HCT116 (cell line): ENCODE results near the gene SEPTIN12. TPM values are rescaled to one million over a fixed set of nuclear protein-coding genes. Genes with fewer than 3 reads are reported as not detected.

Source experiments
- ATAC-seq: fragments of 200-7000 bp; cut with Tn5 transposase; 2 replicates; pipeline ENCODE4 v1.9.1; 2020; ENCODE audit warnings: mild to moderate bottlenecking, moderate library complexity
- BruUV-seq: library from RNA; stranded (reverse); fragments of 400-500 nt; replicated peaks from 2 replicates; lab custom pipeline; 2021; lab: Mats Ljungman, UMichigan
- CTCF ChIA-PET: fragments of 300-600 bp; sonication (Branson Sonifier 250); formaldehyde crosslinking; loops from one replicate; lab custom pipeline; 2021; ENCODE audit warnings: antibody characterized with exemption; lab: Charles Lee
- POLR2A ChIA-PET: fragments of 300-600, 350-600 bp; sonication (Branson Sonifier 250); formaldehyde crosslinking; loops from one replicate; lab custom pipeline; 2021; ENCODE audit warnings: antibody characterized with exemption; lab: Charles Lee
- RAD21 ChIA-PET, 2 experiments: fragments of 300-600 bp; sonication (Branson Sonifier 250); formaldehyde crosslinking; loops; one replicate each; lab custom pipeline; 2023; ENCODE audit warnings: low total read pairs in 2 of 2; ENCODE audit not compliant: uncharacterized antibody in 2 of 2, unreplicated experiment in 2 of 2, low non-redundant PET in 1 of 2; lab: Charles Lee
- DNase-seq: peaks from one replicate; pipeline ENCODE4 v3.0.0-alpha.2; 2010; ENCODE audit warnings: low read depth, low spot score
- H2AFZ ChIP-seq: fragments of 200-600 bp; shearing (Covaris generic), sonication (generic); 2 replicates; pipeline ENCODE4 v1.6.1; 2017; ENCODE audit warnings: low read depth, mixed run types, mixed read lengths, antibody characterized with exemption, low read length; ENCODE audit not compliant: poor library complexity, severe bottlenecking
- H3K27ac ChIP-seq: 2 replicates; pipeline ENCODE4 v1.5.1; 2012; ENCODE audit warnings: low read depth, low read length
- H3K27me3 ChIP-seq: fragments of 200-600 bp; sonication (generic); 2 replicates; pipeline ENCODE4 v1.6.1; 2016; ENCODE audit warnings: mixed run types, low read length, mixed read lengths; ENCODE audit not compliant: insufficient read depth
- H3K36me3 ChIP-seq, 2 experiments: fragments of 200-500 bp in 1 of 2; fragments of 200-600 bp in 1 of 2; sonication (Bioruptor generic) in 1 of 2; sonication (generic) in 1 of 2; 2 replicates each; pipeline versions ENCODE4 v1.5.1 to v1.6.1; 2014 to 2016; ENCODE audit warnings: low read length in 2 of 2, inconsistent platforms in 1 of 2, mixed read lengths in 1 of 2, mixed run types in 1 of 2; ENCODE audit not compliant: insufficient read depth in 2 of 2, control insufficient read depth in 1 of 2
- H3K4me1 ChIP-seq, 2 experiments: fragments of 200-600 bp in 1 of 2; sonication (generic) in 1 of 2; 2 replicates each; pipeline versions ENCODE4 v1.5.1 to v1.6.1; 2012 to 2017; ENCODE audit warnings: low read length in 2 of 2, inconsistent platforms in 1 of 2, mild to moderate bottlenecking in 1 of 2, mixed read lengths in 1 of 2, mixed run types in 1 of 2, moderate library complexity in 1 of 2; ENCODE audit not compliant: insufficient read depth in 2 of 2, control insufficient read depth in 1 of 2
- H3K4me2 ChIP-seq: fragments of 200-600 bp; sonication (generic); 2 replicates; pipeline ENCODE4 v1.6.1; 2017; ENCODE audit warnings: mixed run types, low read length, mixed read lengths
- H3K4me3 ChIP-seq, 2 experiments: fragments of 200-600 bp in 1 of 2; sonication (generic) in 1 of 2; replicated peaks in 1 of 2; 2 replicates each; pipeline ENCODE4 v1.5.1; 2011 to 2016; ENCODE audit warnings: low read length in 2 of 2, control low read depth in 1 of 2, low read depth in 1 of 2, mild to moderate bottlenecking in 1 of 2, mixed read lengths in 1 of 2, mixed run types in 1 of 2
- H3K79me2 ChIP-seq: fragments of 200-600 bp; sonication (generic); 2 replicates; pipeline ENCODE4 v1.6.1; 2017; ENCODE audit warnings: mild to moderate bottlenecking, mixed run types, low read length, moderate library complexity, mixed read lengths; ENCODE audit not compliant: insufficient read depth
- H3K9ac ChIP-seq: fragments of 200-600 bp; sonication (generic); 2 replicates; pipeline ENCODE4 v1.6.1; 2016; ENCODE audit warnings: low read length, mixed read lengths
- H3K9me2 ChIP-seq: fragments of 200-600 bp; sonication (generic), shearing (Covaris generic); 2 replicates; pipeline ENCODE4 v1.6.1; 2017; ENCODE audit warnings: mixed run types, mild to moderate bottlenecking, moderate library complexity; ENCODE audit not compliant: insufficient read depth
- H3K9me3 ChIP-seq, 2 experiments: fragments of 200-500 bp in 1 of 2; fragments of 200-600 bp in 1 of 2; sonication (Bioruptor generic) in 1 of 2; sonication (generic) in 1 of 2; 2 replicates each; pipeline ENCODE4 v1.6.1; 2014 to 2017; ENCODE audit warnings: low read length in 2 of 2, mixed read lengths in 2 of 2, inconsistent platforms in 1 of 2, low read depth in 1 of 2, mild to moderate bottlenecking in 1 of 2, mixed run types in 1 of 2, moderate library complexity in 1 of 2; ENCODE audit not compliant: control insufficient read depth in 1 of 2, insufficient read depth in 1 of 2
- H4K20me1 ChIP-seq: fragments of 200-600 bp; sonication (generic), shearing (Covaris generic); 2 replicates; pipeline ENCODE4 v1.6.1; 2017; ENCODE audit warnings: mixed run types, mild to moderate bottlenecking, moderate library complexity; ENCODE audit not compliant: insufficient read depth
- ATF3 ChIP-seq: IDR thresholded peaks from 2 replicates; pipeline ENCODE4 v1.6.1; 2012
- CBX3 ChIP-seq: IDR thresholded peaks from 2 replicates; pipeline ENCODE4 v1.6.1; 2012; ENCODE audit warnings: low read depth
- CEBPB ChIP-seq: IDR thresholded peaks from 2 replicates; pipeline ENCODE4 v1.6.1; 2012; ENCODE audit warnings: low read depth
- CTCF ChIP-seq, 3 experiments: fragments of 200-600 bp in 1 of 3; sonication (generic) in 1 of 3; IDR thresholded peaks in 2 of 3; conservative IDR thresholded peaks in 1 of 3; 2 replicates each; pipeline ENCODE4 v1.5.1; 2012 to 2017; ENCODE audit warnings: low read depth in 2 of 3, low read length in 2 of 3, antibody characterized with exemption in 1 of 3, borderline replicate concordance in 1 of 3, control low read depth in 1 of 3, mild to moderate bottlenecking in 1 of 3, mixed read lengths in 1 of 3, mixed run types in 1 of 3, moderate library complexity in 1 of 3; ENCODE audit not compliant: insufficient read depth in 1 of 3
- EGR1 ChIP-seq: IDR thresholded peaks from 2 replicates; pipeline ENCODE4 v1.6.1; 2012; ENCODE audit warnings: low read depth
- ELF1 ChIP-seq: IDR thresholded peaks from 2 replicates; pipeline ENCODE4 v1.6.1; 2012; ENCODE audit warnings: low read depth, borderline replicate concordance
- EZH2 ChIP-seq: fragments of 200-600 bp; sonication (generic); IDR thresholded peaks from 2 replicates; pipeline ENCODE4 v1.6.1; 2017; ENCODE audit warnings: antibody characterized with exemption, mixed run types
- EZH2phosphoT487 ChIP-seq: fragments of 200-600 bp; IDR thresholded peaks from 2 replicates; pipeline ENCODE4 v1.6.1; 2018; ENCODE audit warnings: antibody characterized with exemption, borderline replicate concordance
- FOSL1 ChIP-seq: IDR thresholded peaks from 2 replicates; pipeline ENCODE4 v1.6.1; 2012; ENCODE audit warnings: low read depth
- JUND ChIP-seq: IDR thresholded peaks from 2 replicates; pipeline ENCODE4 v1.6.1; 2012
- POLR2AphosphoS5 ChIP-seq: IDR thresholded peaks from 2 replicates; pipeline ENCODE4 v1.6.1; 2011; ENCODE audit warnings: mild to moderate bottlenecking, low read depth, low read length, moderate library complexity
- REST ChIP-seq: IDR thresholded peaks from 2 replicates; pipeline ENCODE4 v1.6.1; 2012; ENCODE audit warnings: low read depth
- SRF ChIP-seq: IDR thresholded peaks from 2 replicates; pipeline ENCODE4 v1.6.1; 2012; ENCODE audit warnings: low read depth
- TCF7L2 ChIP-seq: IDR thresholded peaks from 2 replicates; pipeline ENCODE4 v1.7.0; 2011; ENCODE audit warnings: borderline replicate concordance, inconsistent platforms; ENCODE audit not compliant: insufficient read depth, insufficient read length; ENCODE audit errors: extremely low read depth
- YY1 ChIP-seq: IDR thresholded peaks from 2 replicates; pipeline ENCODE4 v1.6.1; 2011; ENCODE audit warnings: low read length, low read depth, moderate library complexity, mild to moderate bottlenecking; ENCODE audit not compliant: insufficient replicate concordance; ENCODE audit errors: extremely low read depth
- ZBTB33 ChIP-seq: IDR thresholded peaks from 2 replicates; pipeline ENCODE4 v1.6.1; 2011; ENCODE audit warnings: mild to moderate bottlenecking, low read length, moderate library complexity; ENCODE audit not compliant: insufficient replicate concordance; ENCODE audit errors: extremely low read depth
- ZFX ChIP-seq: fragments of 450-650 bp; IDR thresholded peaks from 2 replicates; pipeline ENCODE4 v1.6.1; 2017
- intact Hi-C: fragments of 100-400 bp; cut with micrococcal nuclease; formaldehyde crosslinking; loops from 2 replicates; pipeline ENCODE4 v1.10.0; 2022
- total RNA-seq: library from RNA; stranded (reverse); gene quantifications from one replicate; pipeline ENCODE4 v1.2.1, GENCODE V29; 2021; ENCODE audit not compliant: unreplicated experiment

SEPTIN12 gene
- total RNA-seq, 1 experiment from 2014 or later = not detected

- Histone ChIP-seq H3K9ac (no peak overlapping the region), H3K4me1 (peaks cover 0 to 8% of the 10 kb centered on the region in 2 experiments; a peak in 2 of 4 replicates), H3K36me3 (peaks cover 3 to 25% of the 10 kb centered on the region in 2 experiments; a peak in 3 of 4 replicates), H3K9me3 (no peaks in the 10 kb centered on the region), H3K79me2 (peaks cover 27% of the 10 kb centered on the region), H3K9me2 (no peaks in the 10 kb centered on the region), H3K4me2 (no peak overlapping the region), H4K20me1 (no peaks in the 10 kb centered on the region), H3K27me3 (no peaks in the 10 kb centered on the region), H3K27ac (no peak overlapping the region), H3K4me3 (no peak overlapping the region), H2AFZ (no peak overlapping the region)
- BruUV-seq = no TSS peak
- RAD21 ChIA-PET = no interaction called here
- DNase-seq = no peak
- intact Hi-C loops = no loop called here
- ATAC-seq = no peak
- POLR2A ChIA-PET = no interaction called here
- CTCF ChIA-PET = no interaction called here
- no peak for TF ChIP-seq FOSL1
- TF ChIP-seq SRF = no peak
- TF ChIP-seq EZH2phosphoT487 = no peak
- TF ChIP-seq CBX3 = no peak
- no peak for TF ChIP-seq ZFX
- no peak for TF ChIP-seq ATF3
- no peak for TF ChIP-seq TCF7L2
- no peak for TF ChIP-seq REST
- no peak for TF ChIP-seq JUND
- no peak for TF ChIP-seq YY1
- no peak for TF ChIP-seq EGR1
- TF ChIP-seq POLR2AphosphoS5 = no peak
- no peak for TF ChIP-seq ZBTB33
- TF ChIP-seq CTCF (IDR thresholded peaks at IDR 0.05 in 2 of 3, conservative IDR thresholded peaks at IDR 0.05 in 1 of 3; ENCODE audit: borderline replicate concordance in 1 of 3, insufficient read depth in 1 of 3, low read depth in 2 of 3, low read length in 2 of 3) = no peak
- no peak for TF ChIP-seq EZH2
- no peak for TF ChIP-seq CEBPB
- no peak for TF ChIP-seq ELF1
Observed at GRCh38 chr16:4728676-4729075, 59.5 kb downstream of the SEPTIN12 start.
